ENCODE results near the gene HSF2BP. TPM values are rescaled to one million over a fixed set of nuclear protein-coding genes. Genes with fewer than 3 reads are reported as not detected.
"Not testable (repeated sequence)": the region's sequence is repeated elsewhere in the genome, so short reads cannot be mapped to it uniquely, and the experiment has no call there.

HSF2BP gene
- total RNA-seq, 1 donor from 2014 or later, result 0.26 TPM

- DNase-seq (ENCODE audit: low spot score), result no peak
These were observed 6.7 kb downstream of the HSF2BP start for GRCh38 chr21:43652616-43653015.

DNA sequence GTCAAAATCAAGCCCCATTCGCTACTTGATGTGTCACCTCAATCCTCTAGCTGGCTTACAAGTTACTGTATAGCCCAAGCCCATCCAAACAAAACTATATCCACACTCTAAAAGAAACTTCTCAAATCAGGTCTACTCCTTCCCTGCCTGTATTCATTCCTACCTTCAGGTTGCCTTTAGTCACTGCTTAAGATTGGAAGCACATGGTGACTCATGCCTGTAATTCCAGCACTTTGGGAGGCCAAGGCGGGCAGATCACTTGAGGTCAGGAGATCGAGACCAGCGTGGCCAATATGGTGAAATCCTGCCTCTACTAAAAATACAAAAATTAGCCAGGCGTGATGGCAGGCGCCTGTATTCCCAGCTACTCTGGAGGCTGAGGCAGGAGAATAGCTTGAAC lies 7.4 kb downstream of the HSF2BP start:
- not testable (repeated sequence) for DNase-seq (ENCODE audit: low spot score)

GRCh38 chr21:43648171-43648570 lies 11.1 kb downstream of the HSF2BP start:
- no peak for DNase-seq (ENCODE audit: low spot score)

DNA sequence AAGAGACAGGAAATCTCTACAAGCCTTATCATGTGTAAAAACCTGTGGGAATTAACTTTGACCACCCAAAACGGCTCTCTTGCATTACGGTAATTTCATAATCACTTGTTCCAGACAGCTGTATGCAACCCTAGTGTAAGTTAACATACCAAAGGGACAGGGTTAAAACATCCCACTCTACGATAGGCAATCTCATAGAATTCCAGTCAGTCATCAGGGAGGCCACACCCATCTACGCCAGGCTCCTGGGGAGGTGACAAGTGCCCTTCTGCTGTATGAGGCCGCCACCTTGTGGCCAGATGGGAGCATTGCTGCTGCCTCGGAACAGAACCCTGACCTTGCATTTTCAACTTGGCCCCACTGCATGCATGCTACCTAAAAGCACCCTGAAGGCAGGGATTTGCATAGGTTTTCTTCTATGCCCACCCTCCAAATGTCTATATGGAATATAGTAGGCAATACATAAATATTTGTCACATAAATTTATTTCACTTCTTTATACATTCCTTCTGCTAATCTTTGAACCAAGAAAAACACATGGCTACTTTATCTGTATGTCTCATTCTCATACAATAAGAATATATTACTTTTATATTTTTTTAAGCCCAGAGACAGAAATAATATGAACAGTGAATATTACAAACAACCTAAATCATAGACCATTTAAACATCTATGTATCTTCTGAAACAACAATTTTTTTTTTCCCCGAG lies 12.6 kb downstream of the HSF2BP start:
- peak; percentile 95 for DNase-seq (ENCODE audit: low spot score)

DNA sequence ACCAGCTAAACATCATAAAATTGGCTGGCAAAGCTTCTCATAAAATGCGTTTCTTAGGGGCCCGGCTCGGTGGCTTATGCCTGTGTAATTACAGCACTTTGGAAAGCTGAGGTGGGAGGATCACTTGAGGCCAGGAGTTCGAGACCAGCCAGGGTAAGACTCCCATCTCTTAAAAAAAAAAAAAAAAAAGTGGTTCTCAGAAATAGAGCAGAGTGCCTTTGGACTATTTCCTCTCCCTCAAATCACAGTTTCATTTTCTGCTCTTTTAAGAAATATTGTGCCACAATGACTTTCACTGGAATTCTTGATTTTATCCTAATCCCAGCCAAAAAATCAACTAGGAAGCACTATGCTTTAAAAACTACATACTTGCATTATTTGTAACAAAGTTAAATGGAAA lies 13.3 kb downstream of the HSF2BP start:
- DNase-seq (ENCODE audit: low spot score), result no peak

- no peak for DNase-seq (ENCODE audit: low spot score)
These were observed 14.0 kb downstream of the HSF2BP start for GRCh38 chr21:43645136-43645891.

DNA sequence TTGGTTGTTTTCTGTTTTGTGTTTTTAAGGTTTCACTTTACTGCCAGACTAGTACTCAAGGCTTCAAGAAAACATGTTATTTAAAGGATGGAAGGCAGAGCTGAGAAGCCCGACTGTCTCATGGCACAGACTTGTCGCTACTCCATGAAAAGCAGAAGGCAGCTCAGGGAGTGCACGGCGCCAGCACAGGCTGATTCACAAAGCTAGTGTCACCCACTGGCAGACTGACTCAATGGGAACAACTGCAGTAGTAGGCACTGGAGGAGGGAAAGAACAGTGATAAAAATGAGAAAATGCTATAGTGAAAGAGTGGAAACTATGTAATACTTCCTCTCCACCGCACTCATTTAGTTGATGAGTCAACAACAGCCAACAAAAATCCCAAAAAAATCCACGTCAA lies 14.7 kb downstream of the HSF2BP start:
- no peak for DNase-seq (ENCODE audit: low spot score)

- DNase-seq (ENCODE audit: low spot score), result no peak
These were observed 15.2 kb downstream of the HSF2BP start for GRCh38 chr21:43644071-43644470.

- no peak for DNase-seq (ENCODE audit: low spot score)
These were observed 16.1 kb downstream of the HSF2BP start for GRCh38 chr21:43643193-43643592.

DNA sequence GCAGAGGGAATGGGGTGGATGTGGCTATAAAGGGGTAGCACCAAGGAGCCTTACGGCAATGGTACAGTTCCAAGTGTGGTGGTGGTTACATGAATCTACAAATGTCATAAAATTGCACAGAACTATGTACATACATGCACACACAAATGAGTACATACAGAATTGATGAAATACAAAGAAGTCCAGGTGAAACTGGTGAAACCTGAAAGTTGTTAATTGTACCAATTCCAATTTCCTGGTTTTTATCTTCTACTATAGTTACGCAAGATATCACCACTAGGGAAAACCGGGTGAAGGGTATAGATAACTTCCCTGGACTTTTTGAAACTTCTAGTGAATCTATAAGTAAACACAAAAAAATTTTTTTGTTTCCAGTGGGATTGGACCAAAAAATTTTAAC lies 18.9 kb downstream of the HSF2BP start:
- no peak for DNase-seq (ENCODE audit: low spot score)

DNA sequence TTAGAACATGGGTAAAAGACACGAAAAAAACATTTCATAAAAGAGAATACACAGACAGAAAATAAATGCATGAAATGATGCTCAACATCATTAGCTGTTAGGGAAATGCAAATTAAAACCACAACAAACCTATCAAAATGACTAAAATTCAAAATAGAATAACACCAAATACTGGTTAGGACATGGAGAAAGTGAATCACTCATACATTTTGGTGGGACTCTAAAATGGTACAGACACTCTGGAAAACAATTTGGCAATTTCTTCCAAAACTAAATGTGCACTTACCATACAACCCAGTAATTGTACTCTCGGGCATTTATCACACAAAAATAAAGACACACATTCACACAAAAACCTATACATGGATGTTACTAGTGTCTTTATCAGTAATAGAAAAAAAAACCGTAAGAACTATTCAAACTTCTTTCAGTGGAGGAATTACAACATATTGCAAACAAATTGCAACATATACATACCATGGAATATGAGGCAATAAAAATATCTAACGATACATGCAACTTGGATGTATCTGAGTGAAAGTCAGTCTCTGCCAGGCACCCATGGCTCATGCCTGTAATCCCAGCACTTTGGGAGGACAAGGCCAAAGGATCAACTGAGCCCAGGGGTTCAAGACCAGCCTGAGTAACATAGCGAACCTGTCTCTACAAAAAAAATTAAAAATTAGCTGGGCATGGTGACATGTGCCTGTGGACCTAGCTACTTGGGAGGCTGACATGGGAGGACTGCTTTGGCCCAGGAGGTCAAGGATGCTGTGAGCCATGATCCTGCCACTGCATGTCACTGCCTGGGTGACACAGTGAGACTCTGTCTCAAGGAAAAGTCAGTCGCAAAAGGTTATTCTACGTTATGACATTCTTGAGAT lies 19.6 kb downstream of the HSF2BP start:
- no peak for DNase-seq (ENCODE audit: low spot score)

DNA sequence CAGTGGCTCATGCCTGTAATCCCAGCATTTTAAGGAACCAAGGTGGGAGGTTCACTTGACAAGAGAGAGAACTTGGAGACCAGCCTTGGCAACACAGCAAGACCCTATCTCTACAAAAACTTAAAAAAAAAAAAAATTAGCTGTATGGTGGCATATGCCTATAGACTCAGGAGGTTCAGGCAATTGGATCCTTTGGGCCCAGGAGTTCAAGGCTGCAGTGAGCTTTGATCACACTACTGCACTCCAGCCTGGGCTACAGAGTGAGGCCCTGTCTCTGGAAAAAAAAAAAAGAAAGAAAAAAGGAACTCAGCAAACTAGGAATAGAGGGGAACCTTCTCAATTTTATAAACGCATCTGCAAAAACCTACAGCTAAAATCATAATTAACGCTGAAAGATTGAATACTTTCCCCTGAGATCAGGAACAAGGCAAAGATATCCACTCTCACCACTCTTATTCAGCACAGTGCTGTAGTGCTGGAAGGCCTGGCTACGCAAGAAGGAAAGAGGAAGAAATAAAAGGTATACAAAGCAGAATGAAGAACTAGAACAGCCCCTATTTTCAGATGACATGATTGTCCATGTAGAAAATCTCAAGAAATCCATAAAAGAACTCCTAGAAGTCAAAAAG lies 21.6 kb downstream of the HSF2BP start:
- DNase-seq (ENCODE audit: low spot score), result no peak

DNA sequence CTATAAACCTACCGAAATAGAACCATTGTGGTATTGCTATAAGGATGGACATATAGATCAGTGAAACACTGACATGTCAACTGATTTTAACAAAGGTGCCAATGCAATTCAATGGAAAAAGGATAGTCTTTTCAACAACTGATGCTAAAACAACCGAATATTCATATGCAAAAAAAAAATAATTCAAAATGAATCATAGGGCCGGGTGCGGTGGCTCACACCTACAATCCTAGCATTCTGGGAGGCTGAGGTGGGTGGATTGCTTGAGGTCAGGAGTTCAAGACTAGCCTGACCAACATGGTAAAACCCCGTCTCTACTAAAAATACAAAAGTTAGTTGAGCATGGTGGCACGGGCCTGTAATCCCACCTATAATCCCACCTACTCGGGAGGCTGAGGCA lies 23.9 kb downstream of the HSF2BP start:
- no peak for DNase-seq (ENCODE audit: low spot score)

GRCh38 chr21:43634618-43635017 lies 24.7 kb downstream of the HSF2BP start:
- no peak for DNase-seq (ENCODE audit: low spot score)

DNA sequence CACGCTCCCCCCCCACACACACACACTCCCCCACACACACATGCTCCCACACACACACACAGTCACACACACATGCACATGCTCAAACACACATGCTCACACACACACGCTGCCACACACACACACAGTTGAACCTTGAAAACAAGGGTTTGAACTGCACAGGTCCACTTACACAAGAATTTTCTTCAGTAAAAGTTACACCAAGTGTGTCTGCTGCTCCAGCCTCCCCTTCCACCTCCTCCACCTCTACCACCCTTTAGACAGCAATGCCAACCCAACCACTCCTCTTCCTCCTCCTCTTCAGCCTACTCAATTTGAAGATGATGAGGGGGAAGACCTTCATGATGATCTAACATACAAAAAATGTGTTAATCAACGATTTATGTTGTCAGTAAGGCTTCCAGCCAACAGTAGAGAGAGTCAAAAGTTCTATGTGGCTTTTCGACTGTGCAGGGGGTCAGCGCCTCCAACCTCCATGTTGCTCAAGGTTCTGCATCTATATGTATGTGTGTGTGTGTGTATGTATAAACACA lies 26.8 kb downstream of the HSF2BP start:
- DNase-seq (ENCODE audit: low spot score), result no peak

DNA sequence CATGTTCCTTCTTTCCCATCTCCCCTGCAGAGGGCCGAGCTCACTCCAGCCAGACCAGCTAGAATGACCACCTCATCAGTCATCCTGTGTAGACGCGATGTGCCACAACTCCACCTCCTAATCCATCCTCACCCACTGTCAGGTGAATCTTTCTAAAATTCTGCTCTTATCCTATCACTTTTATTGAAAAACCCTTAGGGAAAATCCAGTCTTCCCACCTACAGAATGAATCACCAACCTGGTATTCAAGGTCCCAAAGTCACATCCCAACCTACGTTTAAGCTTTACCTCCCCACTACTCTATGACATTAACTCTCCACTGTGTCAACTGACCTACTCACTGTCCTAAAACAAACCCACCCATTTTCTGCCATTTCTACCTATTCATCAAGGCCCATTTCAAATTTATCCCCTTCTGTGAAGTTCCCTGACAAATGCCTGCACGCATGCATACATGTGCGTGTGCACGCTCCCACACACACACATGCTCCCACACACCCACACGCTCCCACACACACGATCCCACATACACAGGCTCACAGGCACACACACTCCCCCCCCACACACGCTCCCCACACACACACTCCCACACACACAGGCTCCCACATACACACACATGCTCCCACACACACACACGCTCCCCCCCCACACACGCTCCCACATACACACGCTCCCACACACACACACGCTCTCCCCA lies 27.7 kb downstream of the HSF2BP start:
- no peak for DNase-seq (ENCODE audit: low spot score)

- no peak for DNase-seq (ENCODE audit: low spot score)
These were observed 31.8 kb downstream of the HSF2BP start for GRCh38 chr21:43627527-43627926.

- no peak for DNase-seq (ENCODE audit: low spot score)
These were observed 32.9 kb downstream of the HSF2BP start for GRCh38 chr21:43626390-43626789.

DNA sequence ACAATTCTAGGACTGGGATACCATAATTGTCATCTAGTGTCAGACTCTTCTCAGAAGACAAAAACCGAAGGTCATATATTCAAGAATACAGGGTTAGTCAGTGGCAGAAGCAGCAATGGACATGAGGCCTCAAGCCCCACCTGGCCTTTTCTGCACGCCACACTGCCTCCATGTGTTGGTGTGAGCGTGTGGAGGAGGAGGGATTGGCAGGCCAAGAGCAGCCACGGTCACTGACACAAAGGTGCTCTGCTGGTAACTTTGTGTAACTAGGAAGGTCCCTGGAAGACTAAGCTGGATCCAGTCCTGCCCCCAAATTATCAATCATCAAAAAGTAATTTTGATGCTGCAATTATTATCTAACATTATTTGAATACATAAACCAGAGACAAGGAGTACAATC lies 34.9 kb downstream of the HSF2BP start:
- DNase-seq (ENCODE audit: low spot score), result no peak

DNA sequence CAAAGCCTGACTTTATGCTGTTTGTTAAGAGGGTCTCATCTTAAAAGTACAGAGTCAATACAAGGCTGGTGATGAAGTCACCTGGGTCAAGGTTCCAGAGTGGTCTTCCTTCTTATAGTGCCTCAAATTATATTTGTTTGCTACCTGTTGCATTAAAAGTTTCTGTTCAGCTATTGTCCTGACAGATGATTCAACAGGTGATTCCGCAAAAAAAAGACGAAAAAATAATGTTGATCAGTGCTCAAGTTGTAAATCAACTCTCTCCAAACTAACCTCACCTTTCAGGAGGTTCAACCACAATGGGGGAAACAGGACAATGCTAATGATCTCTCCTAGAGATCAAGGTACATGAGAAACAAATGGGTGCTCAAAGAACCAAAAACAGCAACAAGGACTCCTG lies 35.7 kb downstream of the HSF2BP start:
- DNase-seq (ENCODE audit: low spot score), result no peak

- no peak for DNase-seq (ENCODE audit: low spot score)
These were observed 36.5 kb downstream of the HSF2BP start for GRCh38 chr21:43622796-43623195.
